DOHH2 (cell line): Measurements from ENCODE around the gene AFP.

Experiments
- EZH2phosphoT487 ChIP-seq: fragments of 200-600 bp; sonication (generic); IDR thresholded peaks from 2 replicates; pipeline ENCODE4 v1.6.1; 2017; ENCODE audit warnings: borderline replicate concordance, mild to moderate bottlenecking, antibody characterized with exemption, low read length, moderate library complexity, mixed read lengths
- TF ChIP-seq, protein P1 (sequence below): fragments of 200-600 bp; sonication (generic); IDR thresholded peaks from one replicate; pipeline ENCODE4 v1.5.1; 2014; ENCODE audit warnings: antibody characterized with exemption, mild to moderate bottlenecking, low read depth, low read length; ENCODE audit not compliant: poor library complexity, severe bottlenecking

DNA sequence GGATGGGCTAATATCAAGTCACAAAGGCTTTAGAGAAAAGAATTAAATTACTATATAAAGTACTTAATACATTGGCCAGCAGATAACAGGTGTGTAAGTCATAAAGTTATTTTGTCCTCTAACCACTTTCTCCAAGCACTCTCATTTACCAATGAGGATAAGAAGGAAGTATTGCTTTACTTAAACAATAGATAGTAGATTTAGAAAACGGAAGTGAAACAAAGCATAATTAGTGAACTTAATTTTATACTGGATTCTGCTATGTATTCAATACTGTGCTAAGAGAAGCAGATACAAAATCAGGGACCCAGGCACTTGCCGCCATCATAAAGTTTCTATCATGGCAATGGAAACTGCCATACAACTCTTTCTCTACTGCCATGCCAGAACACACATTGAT is 69.5 kb downstream of the AFP start:
- TF ChIP-seq, protein P1, sequence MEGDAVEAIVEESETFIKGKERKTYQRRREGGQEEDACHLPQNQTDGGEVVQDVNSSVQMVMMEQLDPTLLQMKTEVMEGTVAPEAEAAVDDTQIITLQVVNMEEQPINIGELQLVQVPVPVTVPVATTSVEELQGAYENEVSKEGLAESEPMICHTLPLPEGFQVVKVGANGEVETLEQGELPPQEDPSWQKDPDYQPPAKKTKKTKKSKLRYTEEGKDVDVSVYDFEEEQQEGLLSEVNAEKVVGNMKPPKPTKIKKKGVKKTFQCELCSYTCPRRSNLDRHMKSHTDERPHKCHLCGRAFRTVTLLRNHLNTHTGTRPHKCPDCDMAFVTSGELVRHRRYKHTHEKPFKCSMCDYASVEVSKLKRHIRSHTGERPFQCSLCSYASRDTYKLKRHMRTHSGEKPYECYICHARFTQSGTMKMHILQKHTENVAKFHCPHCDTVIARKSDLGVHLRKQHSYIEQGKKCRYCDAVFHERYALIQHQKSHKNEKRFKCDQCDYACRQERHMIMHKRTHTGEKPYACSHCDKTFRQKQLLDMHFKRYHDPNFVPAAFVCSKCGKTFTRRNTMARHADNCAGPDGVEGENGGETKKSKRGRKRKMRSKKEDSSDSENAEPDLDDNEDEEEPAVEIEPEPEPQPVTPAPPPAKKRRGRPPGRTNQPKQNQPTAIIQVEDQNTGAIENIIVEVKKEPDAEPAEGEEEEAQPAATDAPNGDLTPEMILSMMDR: no peak
- no peak for TF ChIP-seq EZH2phosphoT487
